Trophoblast cell (in vitro differentiated cells and primary cell): ENCODE results near the gene CNOT6.

Source experiments
- DNase-seq, 2 donors: peaks; one replicate each; pipeline ENCODE4 v3.0.0-alpha.2; 2016
- H2AFZ ChIP-seq: 2 replicates; pipeline ENCODE4 v1.6.1; 2013; ENCODE audit warnings: low read length, moderate library complexity, mild to moderate bottlenecking; ENCODE audit not compliant: insufficient read depth, poor library complexity
- H2AK5ac ChIP-seq: 2 replicates; pipeline ENCODE4 v1.6.1; 2013; ENCODE audit warnings: mild to moderate bottlenecking, low read length
- H2BK120ac ChIP-seq: 2 replicates; pipeline ENCODE4 v1.6.1; 2013; ENCODE audit warnings: low read length, mild to moderate bottlenecking, moderate library complexity; ENCODE audit not compliant: insufficient read depth, poor library complexity
- H2BK12ac ChIP-seq: 2 replicates; pipeline ENCODE4 v1.6.1; 2013; ENCODE audit warnings: mild to moderate bottlenecking, low read length, moderate library complexity
- H2BK5ac ChIP-seq: 2 replicates; pipeline ENCODE4 v1.6.1; 2013; ENCODE audit warnings: low read length, low read depth, moderate library complexity, mild to moderate bottlenecking; ENCODE audit not compliant: poor library complexity
- H3K14ac ChIP-seq: 2 replicates; pipeline ENCODE4 v1.6.1; 2013; ENCODE audit warnings: mild to moderate bottlenecking, low read length
- H3K18ac ChIP-seq: 2 replicates; pipeline ENCODE4 v1.6.1; 2013; ENCODE audit warnings: mild to moderate bottlenecking, low read length
- H3K23ac ChIP-seq: 2 replicates; pipeline ENCODE4 v1.6.1; 2013; ENCODE audit warnings: low read length
- H3K27ac ChIP-seq: 2 replicates; pipeline ENCODE4 v1.5.1; 2013; ENCODE audit warnings: low read depth, mild to moderate bottlenecking, inconsistent platforms, low read length, moderate library complexity
- H3K27me3 ChIP-seq: 2 replicates; pipeline ENCODE4 v1.6.1; 2013; ENCODE audit warnings: inconsistent platforms, mild to moderate bottlenecking, low read length, moderate library complexity; ENCODE audit not compliant: insufficient read depth
- H3K36me3 ChIP-seq, 2 experiments: 1 replicate in 1 of 2; 2 replicates in 1 of 2; pipeline ENCODE4 v1.6.1; 2013; ENCODE audit warnings: low read length in 2 of 2, mild to moderate bottlenecking in 2 of 2, moderate library complexity in 1 of 2; ENCODE audit not compliant: insufficient read depth in 2 of 2, control insufficient read depth in 1 of 2
- H3K4ac ChIP-seq: 2 replicates; pipeline ENCODE4 v1.6.1; 2013; ENCODE audit warnings: low read depth, mild to moderate bottlenecking, low read length, moderate library complexity
- H3K4me1 ChIP-seq, 2 experiments: 1 replicate in 1 of 2; 2 replicates in 1 of 2; pipeline ENCODE4 v1.6.1; 2013; ENCODE audit warnings: low read length in 2 of 2, mild to moderate bottlenecking in 2 of 2, moderate library complexity in 1 of 2; ENCODE audit not compliant: insufficient read depth in 2 of 2, control insufficient read depth in 1 of 2
- H3K4me2 ChIP-seq: 2 replicates; pipeline ENCODE4 v1.6.1; 2013; ENCODE audit warnings: inconsistent platforms, mild to moderate bottlenecking, low read length, moderate library complexity
- H3K4me3 ChIP-seq: 2 replicates; pipeline ENCODE4 v1.5.1; 2013; ENCODE audit warnings: mild to moderate bottlenecking, low read depth, low read length, inconsistent platforms
- H3K79me1 ChIP-seq: one replicate; pipeline ENCODE4 v1.6.1; 2013; ENCODE audit warnings: low read length
- H3K79me2 ChIP-seq: 2 replicates; pipeline ENCODE4 v1.6.1; 2013; ENCODE audit warnings: low read length, mild to moderate bottlenecking; ENCODE audit not compliant: control insufficient read depth, insufficient read depth, poor library complexity
- H3K9ac ChIP-seq: 2 replicates; pipeline ENCODE4 v1.6.1; 2013; ENCODE audit warnings: mild to moderate bottlenecking, low read length
- H3K9me3 ChIP-seq: 2 replicates; pipeline ENCODE4 v1.6.1; 2013; ENCODE audit warnings: low read depth, mild to moderate bottlenecking, control low read depth, inconsistent platforms, low read length; ENCODE audit not compliant: insufficient read depth
- H4K12ac ChIP-seq: 2 replicates; pipeline ENCODE4 v1.6.1; 2013; ENCODE audit warnings: low read depth, mild to moderate bottlenecking, low read length, moderate library complexity
- H4K8ac ChIP-seq: 2 replicates; pipeline ENCODE4 v1.6.1; 2013; ENCODE audit warnings: low read depth, mild to moderate bottlenecking, low read length, moderate library complexity
- H4K91ac ChIP-seq: one replicate; pipeline ENCODE4 v1.6.1; 2013; ENCODE audit warnings: low read depth, mild to moderate bottlenecking, low read length, moderate library complexity
- WGBS: extraction: QIAGEN DNeasy Blood & Tissue Kit; methylation state at CpG from one replicate; pipeline ENCODE4 v1.1.7; 2013; ENCODE audit warnings: missing lambda C conversion rate; ENCODE audit not compliant: insufficient read length, insufficient coverage; ENCODE audit errors: extremely low coverage; 5-methylcytosine and 5-hydroxymethylcytosine counted together

CNOT6 gene

DNA sequence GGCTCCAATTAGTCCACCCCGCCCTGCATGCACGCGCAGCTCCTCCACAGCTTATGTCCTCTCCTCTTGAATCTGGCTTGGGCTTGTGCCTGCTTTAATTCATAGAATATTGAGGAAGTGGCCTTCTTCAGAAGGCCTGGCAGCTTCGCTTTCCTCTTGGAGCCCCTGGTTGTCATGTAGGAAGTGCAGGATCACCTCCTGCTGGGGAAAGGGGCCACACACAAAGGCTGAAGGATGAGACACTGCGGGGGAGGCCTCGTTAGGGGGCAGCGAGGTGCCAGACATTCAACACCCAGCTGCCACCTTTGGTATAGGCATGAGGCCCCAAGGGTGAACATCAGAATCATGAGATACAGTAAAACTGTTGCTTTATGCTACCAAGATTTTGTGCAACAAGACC lies 2.7 kb upstream of the CNOT6 start:
- Histone ChIP-seq H3K79me2 (peaks cover 12% of the 10 kb centered on the region), H3K23ac (no peak overlapping the region), H3K9ac (no peak overlapping the region), H4K12ac (no peak overlapping the region), H2BK5ac (no peak overlapping the region), H3K36me3 (peaks cover 3% of the 10 kb centered on the region in 2 experiments), H3K27ac (no peak overlapping the region), H3K27me3 (no peaks in the 10 kb centered on the region), H2BK120ac (no peak overlapping the region), H3K9me3 (peaks cover 3% of the 10 kb centered on the region), H3K18ac (no peak overlapping the region), H3K79me1 (peaks cover 8% of the 10 kb centered on the region), H3K14ac (no peak overlapping the region), H3K4ac (no peak overlapping the region), H3K4me3 (no peak overlapping the region), H3K4me2 (no peak overlapping the region), H3K4me1 (no peaks in the 10 kb centered on the region), H2BK12ac (no peak overlapping the region), H4K91ac (no peak overlapping the region), H2AFZ (no peak overlapping the region), H2AK5ac (no peak overlapping the region), H4K8ac (no peak overlapping the region)
- DNase-seq: no peak
- no CpG with 5 or more reads among the region's 7 CpGs for WGBS

DNA sequence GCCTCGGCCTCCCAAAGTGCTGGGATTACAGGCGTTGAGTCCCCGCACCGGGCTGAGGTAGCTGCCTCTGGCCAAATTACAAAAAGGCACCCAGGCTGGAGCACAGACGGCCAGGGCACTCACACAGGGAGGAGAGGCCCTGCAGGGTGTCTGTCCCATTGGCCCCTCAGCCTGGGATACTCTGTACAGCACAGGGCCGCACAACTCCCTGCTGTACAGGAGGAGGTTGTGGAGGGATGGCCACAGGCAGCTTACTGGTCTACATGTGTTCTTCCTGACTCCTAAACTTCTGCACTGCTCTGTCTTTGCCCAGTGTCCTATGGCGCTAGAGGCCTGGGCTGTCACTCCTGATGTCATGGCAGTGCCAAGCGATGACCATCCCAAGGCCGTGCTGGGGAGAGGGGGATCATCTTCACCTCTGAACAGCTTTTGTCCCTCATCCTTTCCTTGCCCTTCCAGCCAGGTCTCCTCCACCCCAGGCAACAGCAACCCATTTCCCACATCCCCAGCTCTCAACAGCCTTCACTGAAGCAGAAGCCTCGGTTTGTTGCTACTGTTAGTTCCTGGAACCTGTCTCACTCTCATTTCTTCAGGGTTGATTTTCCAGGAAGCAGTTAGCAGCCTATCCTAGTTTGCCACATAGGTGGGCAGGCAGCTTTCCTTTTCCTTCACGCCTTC lies 1.8 kb upstream of the CNOT6 start:
- H3K79me2 ChIP-seq: peaks cover 14% of the 10 kb centered on the region
- H4K91ac ChIP-seq: no peak overlapping the region
- H2AK5ac ChIP-seq: no peak overlapping the region
- H3K4me1 ChIP-seq: no peaks in the 10 kb centered on the region
- H3K27me3 ChIP-seq: no peaks in the 10 kb centered on the region
- no peak for DNase-seq
- no CpG with 5 or more reads among the region's 11 CpGs for WGBS
- no peak overlapping the region for H3K14ac ChIP-seq
- no peak overlapping the region for H3K18ac ChIP-seq
- no peak overlapping the region for H2AFZ ChIP-seq
- H4K12ac ChIP-seq: no peak overlapping the region
- H3K36me3 ChIP-seq: peaks cover 3 to 7% of the 10 kb centered on the region in 2 experiments
- H3K27ac ChIP-seq: no peak overlapping the region
- H3K23ac ChIP-seq: no peak overlapping the region
- peaks cover 8% of the 10 kb centered on the region for H3K79me1 ChIP-seq
- H2BK120ac ChIP-seq: no peak overlapping the region
- H3K4me2 ChIP-seq: no peak overlapping the region
- no peak overlapping the region for H2BK12ac ChIP-seq
- no peak overlapping the region for H3K9ac ChIP-seq
- no peak overlapping the region for H2BK5ac ChIP-seq
- no peak overlapping the region for H4K8ac ChIP-seq
- peaks cover 3% of the 10 kb centered on the region for H3K9me3 ChIP-seq
- no peak overlapping the region for H3K4me3 ChIP-seq
- no peak overlapping the region for H3K4ac ChIP-seq

DNA sequence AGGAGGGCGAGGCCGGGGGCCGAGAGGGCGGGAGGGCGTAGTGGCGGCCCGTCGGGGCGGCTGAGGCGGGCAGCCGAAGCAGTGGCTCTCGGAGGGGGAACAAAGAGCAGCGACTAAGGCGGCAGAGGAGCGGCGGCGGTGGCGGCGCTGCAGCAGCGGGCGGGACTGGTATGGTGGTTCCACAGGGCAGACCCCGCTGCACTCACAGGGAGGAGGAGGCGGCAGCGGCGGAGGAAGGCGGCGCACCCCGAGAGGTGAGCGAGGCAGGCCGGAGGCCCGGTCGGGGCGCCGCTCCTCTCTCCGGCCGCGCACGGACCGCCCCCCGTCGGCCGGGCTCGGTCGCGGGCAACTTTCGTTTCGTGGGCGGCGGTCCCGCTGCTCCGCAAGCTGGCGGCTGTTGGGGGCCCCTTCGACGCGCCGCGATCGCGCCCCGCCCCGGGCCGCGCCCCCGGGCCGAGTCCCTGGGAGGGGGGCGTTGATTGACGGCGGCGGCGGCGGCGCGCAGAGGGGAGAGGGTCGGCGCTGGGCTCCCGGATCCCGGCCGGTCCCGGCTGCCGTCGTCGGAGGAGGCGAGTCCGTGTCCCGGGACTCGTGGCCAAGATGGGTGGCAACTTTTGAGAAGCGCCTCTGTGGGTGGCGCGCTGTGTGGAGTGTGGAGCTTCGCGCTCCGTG lies 467 bp downstream of the CNOT6 start:
- Histone ChIP-seq H4K91ac (peak overlapping the region; percentile 99), H3K14ac (peak overlapping the region; percentile 100), H3K4me1 (no peaks in the 10 kb centered on the region), H3K79me1 (peaks cover 8% of the 10 kb centered on the region), H3K4ac (peak overlapping the region; percentile 100), H3K23ac (no peak overlapping the region), H2AFZ (peak overlapping the region; percentile 99), H3K79me2 (peaks cover 19% of the 10 kb centered on the region), H3K9ac (peak overlapping the region; percentile 94), H3K4me2 (peak overlapping the region; percentile 79), H3K9me3 (peaks cover 3% of the 10 kb centered on the region), H3K27ac (peak overlapping the region; percentile 79), H3K18ac (peak overlapping the region; percentile 100), H4K12ac (peak overlapping the region; percentile 100), H2BK120ac (peak overlapping the region; percentile 99), H2AK5ac (peak overlapping the region; percentile 100), H3K4me3 (peak overlapping the region; percentile 99), H4K8ac (peak overlapping the region; percentile 99), H3K36me3 (peaks cover 3 to 11% of the 10 kb centered on the region in 2 experiments), H2BK5ac (peak overlapping the region; percentile 95), H3K27me3 (no peaks in the 10 kb centered on the region), H2BK12ac (no peak overlapping the region)
- whole genome bisulfite sequencing: no CpG with 5 or more reads among the region's 92 CpGs
- DNase-seq: peak; percentile 7 to 39

DNA sequence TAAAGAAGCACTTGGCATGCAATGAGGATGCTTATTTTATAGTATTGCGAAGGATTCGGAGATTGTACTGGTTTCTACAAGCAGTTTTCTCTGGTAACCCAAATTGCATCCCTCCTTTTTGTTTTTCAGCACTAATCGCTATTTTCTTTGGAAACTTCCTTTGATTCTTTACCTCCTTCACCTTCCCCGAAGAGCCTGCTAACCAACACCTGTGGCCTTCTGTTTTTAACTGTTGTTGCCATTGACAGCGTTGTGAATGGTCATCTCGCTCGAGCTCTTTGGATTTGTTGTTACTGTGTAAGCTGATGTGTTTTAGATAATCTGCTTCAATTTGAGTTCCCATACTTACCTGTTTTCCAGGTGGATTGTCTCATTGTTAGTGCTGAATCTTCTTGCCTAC lies 1.1 kb downstream of the CNOT6 start:
- H2AFZ ChIP-seq: no peak overlapping the region

More for the DNA sequence above, 1.1 kb downstream of the CNOT6 start:
- Histone ChIP-seq H3K79me2 (peaks cover 19% of the 10 kb centered on the region), H4K91ac (no peak overlapping the region), H3K18ac (no peak overlapping the region), H2AK5ac (no peak overlapping the region), H3K79me1 (peaks cover 8% of the 10 kb centered on the region), H3K27ac (no peak overlapping the region), H3K36me3 (peaks cover 3 to 11% of the 10 kb centered on the region in 2 experiments), H4K12ac (no peak overlapping the region), H2BK120ac (no peak overlapping the region), H3K27me3 (no peaks in the 10 kb centered on the region), H3K23ac (no peak overlapping the region), H3K4ac (peak overlapping the region; percentile 100), H2BK5ac (peak overlapping the region; percentile 95), H3K4me2 (peak overlapping the region; percentile 79), H3K4me1 (no peaks in the 10 kb centered on the region), H3K14ac (no peak overlapping the region), H3K9me3 (peaks cover 3% of the 10 kb centered on the region), H4K8ac (no peak overlapping the region), H3K4me3 (no peak overlapping the region), H2BK12ac (no peak overlapping the region), H3K9ac (peak overlapping the region; percentile 80)
- WGBS: no CpG with 5 or more reads among the region's 7 CpGs
- peak in 1 of 2 donors; percentile 25 for DNase-seq
